ENCODE data around the gene BGN.

The BGN gene

GRCh38 chrX:153501530-153501929 lies 6.8 kb downstream of the BGN start:
- TF ChIP-seq GLIS3 (CRISPR knock-in tag; IDR thresholded peaks at IDR 0.05) (no peak), BACH2 (CRISPR knock-in tag; IDR thresholded peaks at IDR 0.05; ENCODE audit: borderline replicate concordance) (no peak), CSDC2 (CRISPR knock-in tag; IDR thresholded peaks at IDR 0.05) (no peak), ZFP3 (CRISPR knock-in tag; IDR thresholded peaks at IDR 0.05) (no peak), CSRNP3 (CRISPR knock-in tag; IDR thresholded peaks at IDR 0.05) (no peak), ESRRG (CRISPR knock-in tag; IDR thresholded peaks at IDR 0.05) (no peak), RARB (CRISPR knock-in tag; IDR thresholded peaks at IDR 0.05) (no peak), ZC3H10 (CRISPR knock-in tag; IDR thresholded peaks at IDR 0.05) (no peak), ARNTL (CRISPR knock-in tag; IDR thresholded peaks at IDR 0.05; ENCODE audit: borderline replicate concordance, low read depth) (no peak), OSR1 (CRISPR knock-in tag; IDR thresholded peaks at IDR 0.05) (no peak), CREB5 (CRISPR knock-in tag; IDR thresholded peaks at IDR 0.05; ENCODE audit: low read depth) (no peak), ZNF70 (CRISPR knock-in tag; IDR thresholded peaks at IDR 0.05) (no peak), TCF4 (CRISPR knock-in tag; IDR thresholded peaks at IDR 0.05; ENCODE audit: borderline replicate concordance) (no peak), ZNF8 (CRISPR knock-in tag; IDR thresholded peaks at IDR 0.05) (no peak), ZFP30 (CRISPR knock-in tag; IDR thresholded peaks at IDR 0.05) (no peak)
- no peak for ATAC-seq

- ATAC-seq, result no peak
These were observed 7.4 kb downstream of the BGN start for GRCh38 chrX:153502131-153502530.

More at GRCh38 chrX:153502131-153502530, 7.4 kb downstream of the BGN start:
- TF ChIP-seq TSHZ2 (CRISPR knock-in tag; IDR thresholded peaks at IDR 0.05) (no peak), GLIS3 (CRISPR knock-in tag; IDR thresholded peaks at IDR 0.05) (no peak), ZFP3 (CRISPR knock-in tag; IDR thresholded peaks at IDR 0.05) (no peak), PPARA (CRISPR knock-in tag; IDR thresholded peaks at IDR 0.05; ENCODE audit: borderline replicate concordance) (no peak), ARNTL (CRISPR knock-in tag; IDR thresholded peaks at IDR 0.05; ENCODE audit: borderline replicate concordance, low read depth) (no peak), CREB5 (CRISPR knock-in tag; IDR thresholded peaks at IDR 0.05; ENCODE audit: low read depth) (no peak), ZC3H10 (CRISPR knock-in tag; IDR thresholded peaks at IDR 0.05) (no peak), CSDC2 (CRISPR knock-in tag; IDR thresholded peaks at IDR 0.05) (no peak), ZNF565 (CRISPR knock-in tag; conservative IDR thresholded peaks at IDR 0.05; ENCODE audit: low read depth) (no peak), ZFP30 (CRISPR knock-in tag; IDR thresholded peaks at IDR 0.05) (no peak), RARB (CRISPR knock-in tag; IDR thresholded peaks at IDR 0.05) (no peak), TOX (CRISPR knock-in tag; IDR thresholded peaks at IDR 0.05; ENCODE audit: borderline replicate concordance) (no peak), TCF4 (CRISPR knock-in tag; IDR thresholded peaks at IDR 0.05; ENCODE audit: borderline replicate concordance) (no peak), ZNF8 (CRISPR knock-in tag; IDR thresholded peaks at IDR 0.05) (no peak), BACH2 (CRISPR knock-in tag; IDR thresholded peaks at IDR 0.05; ENCODE audit: borderline replicate concordance) (no peak)
- TF ChIP-seq, protein P1, sequence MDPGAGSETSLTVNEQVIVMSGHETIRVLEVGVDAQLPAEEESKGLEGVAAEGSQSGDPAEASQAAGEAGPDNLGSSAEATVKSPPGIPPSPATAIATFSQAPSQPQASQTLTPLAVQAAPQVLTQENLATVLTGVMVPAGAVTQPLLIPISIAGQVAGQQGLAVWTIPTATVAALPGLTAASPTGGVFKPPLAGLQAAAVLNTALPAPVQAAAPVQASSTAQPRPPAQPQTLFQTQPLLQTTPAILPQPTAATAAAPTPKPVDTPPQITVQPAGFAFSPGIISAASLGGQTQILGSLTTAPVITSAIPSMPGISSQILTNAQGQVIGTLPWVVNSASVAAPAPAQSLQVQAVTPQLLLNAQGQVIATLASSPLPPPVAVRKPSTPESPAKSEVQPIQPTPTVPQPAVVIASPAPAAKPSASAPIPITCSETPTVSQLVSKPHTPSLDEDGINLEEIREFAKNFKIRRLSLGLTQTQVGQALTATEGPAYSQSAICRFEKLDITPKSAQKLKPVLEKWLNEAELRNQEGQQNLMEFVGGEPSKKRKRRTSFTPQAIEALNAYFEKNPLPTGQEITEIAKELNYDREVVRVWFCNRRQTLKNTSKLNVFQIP (CRISPR knock-in tag; IDR thresholded peaks at IDR 0.05; ENCODE audit: borderline replicate concordance, low read depth), result no peak

Data from SK-N-SH treated with all-trans-retinoic acid at 6 μM for 48 hours (cell line).